ENCODE results near the gene TUBB4A. TPM values are rescaled to one million over a fixed set of nuclear protein-coding genes. Genes with fewer than 3 reads are reported as not detected.
A peak's percentile ranks its signal among the peaks of the same experiment; 100 is the strongest.

TUBB4A gene
- total and polyA plus RNA-seq, 9 of the 15 experiments (the other 6 are each of a cell fraction or from before 2014, with no cell fraction given) = 0.14 to 7.0 (median 0.75) TPM

- TF ChIP-seq POLR2B (IDR thresholded peaks at IDR 0.05; ENCODE audit: low read depth, partially characterized antibody) (no peak), RNF2 (IDR thresholded peaks at IDR 0.05) (peak; percentile 9; the same call in 1 of the 2 replicates), ZFX (CRISPR knock-in tag; IDR thresholded peaks at IDR 0.05) (0 out of 2 replicates have a peak, but pooled peaks have one; percentile 56), RERE (CRISPR knock-in tag; IDR thresholded peaks at IDR 0.05; ENCODE audit: borderline replicate concordance) (peak; percentile 12; the same call in 1 of the 2 replicates), VEZF1 (CRISPR knock-in tag; IDR thresholded peaks at IDR 0.05) (peak; percentile 58), CCNT2 (IDR thresholded peaks at IDR 0.05; ENCODE audit: borderline replicate concordance, extremely low read depth, insufficient read length, low read depth, low read length) (peak; percentile 49), YY1 (IDR thresholded peaks at IDR 0.05; ENCODE audit: borderline replicate concordance in 1 of 3, control insufficient read depth in 1 of 3, extremely low read depth in 1 of 3, insufficient read depth in 3 of 3, insufficient read length in 1 of 3, insufficient replicate concordance in 2 of 3, low read depth in 1 of 3, low read length in 2 of 3) (peak in 2 of 3 experiments; percentile 32 to 59), MAZ (CRISPR knock-in tag; conservative IDR thresholded peaks at IDR 0.05 in 1 of 2, IDR thresholded peaks at IDR 0.05 in 1 of 2) (peak in 1 of 2 experiments; percentile 30; a peak in 1 of 4 replicates)
These were observed 42.6 kb downstream of the TUBB4A start, which contains the start of gene SLC25A23 (continued) for GRCh38 chr19:6459262-6460098.
